GM23338 (cell line): ENCODE measurements around the gene DLG3. TPM values are rescaled to one million over a fixed set of nuclear protein-coding genes. Genes with fewer than 3 reads are reported as not detected.

Source experiments
- CREB1 ChIP-seq: fragments of 250-450 bp; sonication (Bioruptor Pico); IDR thresholded peaks from 2 replicates; pipeline ENCODE4 v1.5.0; 2020; ENCODE audit warnings: low read depth, mild to moderate bottlenecking, moderate library complexity
- EZH2 ChIP-seq: fragments of 200-600 bp; sonication (generic); IDR thresholded peaks from one replicate; pipeline ENCODE4 v1.8.0; 2017; ENCODE audit warnings: antibody characterized with exemption, mild to moderate bottlenecking, low read depth; ENCODE audit not compliant: unreplicated experiment
- EZH2phosphoT487 ChIP-seq: fragments of 200-600 bp; sonication (generic); IDR thresholded peaks from one replicate; pipeline ENCODE4 v1.8.1; 2018; ENCODE audit warnings: antibody characterized with exemption; ENCODE audit not compliant: unreplicated experiment
- REST ChIP-seq: IDR thresholded peaks from one replicate; pipeline ENCODE4 v1.6.1; 2018; ENCODE audit warnings: antibody characterized with exemption; ENCODE audit not compliant: unreplicated experiment
- polyA plus RNA-seq: library from polyadenylated mRNA; unstranded; fragments of >200 nt; fragmentation: Nextera tagmentation; extraction: Ambion mirVana; gene quantifications from 2 replicates; pipeline ENCODE4 v1.2.1, GENCODE V29; 2016
- total RNA-seq: library from RNA; depleted of rRNA; stranded (reverse); fragments of >200 nt; shearing (Covaris generic); gene quantifications from 2 replicates; pipeline ENCODE4 v1.2.3, GENCODE V29; 2014
- TF ChIP-seq, protein P1 (sequence below): fragments of 250-450 bp; sonication (Bioruptor Pico); IDR thresholded peaks from 2 replicates; pipeline ENCODE4 v1.5.0; 2020; ENCODE audit warnings: mild to moderate bottlenecking, moderate library complexity
- TF ChIP-seq, protein P2 (sequence below), 2 experiments: fragments of 200-600 bp in 1 of 2; sonication (generic) in 1 of 2; conservative IDR thresholded peaks; 2 replicates each; pipeline versions ENCODE4 v1.5.1 to v1.6.1; 2016 to 2017; ENCODE audit warnings: antibody characterized with exemption in 2 of 2, low read depth in 2 of 2, mild to moderate bottlenecking in 2 of 2, moderate library complexity in 1 of 2

DLG3 gene
- total and polyA plus RNA-seq, 2 experiments from 2014 or later = 13.0 to 61.8 TPM

DNA sequence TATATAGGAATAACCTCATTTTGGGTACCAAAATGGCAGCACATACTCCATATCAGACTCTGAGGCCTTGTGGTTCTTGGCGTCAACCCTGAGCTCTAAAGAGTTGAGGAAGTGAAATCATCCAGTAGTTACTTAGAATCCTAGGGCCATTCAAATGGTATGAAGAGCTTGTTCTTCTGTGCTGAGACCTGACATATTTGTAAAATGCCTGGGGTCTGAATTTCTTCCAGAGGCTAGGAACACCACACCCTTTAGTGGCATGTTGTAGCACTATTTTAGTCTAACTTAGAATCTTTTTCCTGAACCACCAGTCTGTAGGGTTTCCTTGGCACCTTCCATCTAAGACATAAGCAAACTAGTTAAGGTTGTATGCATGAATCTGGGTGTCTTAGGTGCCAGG is 39.6 kb upstream of the DLG3 start (continued):
- TF ChIP-seq, protein P1, sequence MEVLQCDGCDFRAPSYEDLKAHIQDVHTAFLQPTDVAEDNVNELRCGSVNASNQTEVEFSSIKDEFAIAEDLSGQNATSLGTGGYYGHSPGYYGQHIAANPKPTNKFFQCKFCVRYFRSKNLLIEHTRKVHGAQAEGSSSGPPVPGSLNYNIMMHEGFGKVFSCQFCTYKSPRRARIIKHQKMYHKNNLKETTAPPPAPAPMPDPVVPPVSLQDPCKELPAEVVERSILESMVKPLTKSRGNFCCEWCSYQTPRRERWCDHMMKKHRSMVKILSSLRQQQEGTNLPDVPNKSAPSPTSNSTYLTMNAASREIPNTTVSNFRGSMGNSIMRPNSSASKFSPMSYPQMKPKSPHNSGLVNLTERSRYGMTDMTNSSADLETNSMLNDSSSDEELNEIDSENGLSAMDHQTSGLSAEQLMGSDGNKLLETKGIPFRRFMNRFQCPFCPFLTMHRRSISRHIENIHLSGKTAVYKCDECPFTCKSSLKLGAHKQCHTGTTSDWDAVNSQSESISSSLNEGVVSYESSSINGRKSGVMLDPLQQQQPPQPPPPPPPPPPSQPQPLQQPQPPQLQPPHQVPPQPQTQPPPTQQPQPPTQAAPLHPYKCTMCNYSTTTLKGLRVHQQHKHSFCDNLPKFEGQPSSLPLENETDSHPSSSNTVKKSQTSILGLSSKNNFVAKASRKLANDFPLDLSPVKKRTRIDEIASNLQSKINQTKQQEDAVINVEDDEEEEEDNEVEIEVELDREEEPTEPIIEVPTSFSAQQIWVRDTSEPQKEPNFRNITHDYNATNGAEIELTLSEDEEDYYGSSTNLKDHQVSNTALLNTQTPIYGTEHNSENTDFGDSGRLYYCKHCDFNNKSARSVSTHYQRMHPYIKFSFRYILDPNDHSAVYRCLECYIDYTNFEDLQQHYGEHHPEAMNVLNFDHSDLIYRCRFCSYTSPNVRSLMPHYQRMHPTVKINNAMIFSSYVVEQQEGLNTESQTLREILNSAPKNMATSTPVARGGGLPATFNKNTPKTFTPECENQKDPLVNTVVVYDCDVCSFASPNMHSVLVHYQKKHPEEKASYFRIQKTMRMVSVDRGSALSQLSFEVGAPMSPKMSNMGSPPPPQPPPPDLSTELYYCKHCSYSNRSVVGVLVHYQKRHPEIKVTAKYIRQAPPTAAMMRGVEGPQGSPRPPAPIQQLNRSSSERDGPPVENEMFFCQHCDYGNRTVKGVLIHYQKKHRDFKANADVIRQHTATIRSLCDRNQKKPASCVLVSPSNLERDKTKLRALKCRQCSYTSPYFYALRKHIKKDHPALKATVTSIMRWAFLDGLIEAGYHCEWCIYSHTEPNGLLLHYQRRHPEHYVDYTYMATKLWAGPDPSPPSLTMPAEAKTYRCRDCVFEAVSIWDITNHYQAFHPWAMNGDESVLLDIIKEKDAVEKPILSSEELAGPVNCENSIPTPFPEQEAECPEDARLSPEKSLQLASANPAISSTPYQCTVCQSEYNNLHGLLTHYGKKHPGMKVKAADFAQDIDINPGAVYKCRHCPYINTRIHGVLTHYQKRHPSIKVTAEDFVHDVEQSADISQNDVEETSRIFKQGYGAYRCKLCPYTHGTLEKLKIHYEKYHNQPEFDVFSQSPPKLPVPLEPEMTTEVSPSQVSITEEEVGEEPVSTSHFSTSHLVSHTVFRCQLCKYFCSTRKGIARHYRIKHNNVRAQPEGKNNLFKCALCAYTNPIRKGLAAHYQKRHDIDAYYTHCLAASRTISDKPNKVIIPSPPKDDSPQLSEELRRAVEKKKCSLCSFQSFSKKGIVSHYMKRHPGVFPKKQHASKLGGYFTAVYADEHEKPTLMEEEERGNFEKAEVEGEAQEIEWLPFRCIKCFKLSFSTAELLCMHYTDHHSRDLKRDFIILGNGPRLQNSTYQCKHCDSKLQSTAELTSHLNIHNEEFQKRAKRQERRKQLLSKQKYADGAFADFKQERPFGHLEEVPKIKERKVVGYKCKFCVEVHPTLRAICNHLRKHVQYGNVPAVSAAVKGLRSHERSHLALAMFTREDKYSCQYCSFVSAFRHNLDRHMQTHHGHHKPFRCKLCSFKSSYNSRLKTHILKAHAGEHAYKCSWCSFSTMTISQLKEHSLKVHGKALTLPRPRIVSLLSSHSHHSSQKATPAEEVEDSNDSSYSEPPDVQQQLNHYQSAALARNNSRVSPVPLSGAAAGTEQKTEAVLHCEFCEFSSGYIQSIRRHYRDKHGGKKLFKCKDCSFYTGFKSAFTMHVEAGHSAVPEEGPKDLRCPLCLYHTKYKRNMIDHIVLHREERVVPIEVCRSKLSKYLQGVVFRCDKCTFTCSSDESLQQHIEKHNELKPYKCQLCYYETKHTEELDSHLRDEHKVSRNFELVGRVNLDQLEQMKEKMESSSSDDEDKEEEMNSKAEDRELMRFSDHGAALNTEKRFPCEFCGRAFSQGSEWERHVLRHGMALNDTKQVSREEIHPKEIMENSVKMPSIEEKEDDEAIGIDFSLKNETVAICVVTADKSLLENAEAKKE (CRISPR knock-in tag) = no peak
- TF ChIP-seq REST = no peak
- no peak for TF ChIP-seq EZH2phosphoT487
- TF ChIP-seq, protein P2, sequence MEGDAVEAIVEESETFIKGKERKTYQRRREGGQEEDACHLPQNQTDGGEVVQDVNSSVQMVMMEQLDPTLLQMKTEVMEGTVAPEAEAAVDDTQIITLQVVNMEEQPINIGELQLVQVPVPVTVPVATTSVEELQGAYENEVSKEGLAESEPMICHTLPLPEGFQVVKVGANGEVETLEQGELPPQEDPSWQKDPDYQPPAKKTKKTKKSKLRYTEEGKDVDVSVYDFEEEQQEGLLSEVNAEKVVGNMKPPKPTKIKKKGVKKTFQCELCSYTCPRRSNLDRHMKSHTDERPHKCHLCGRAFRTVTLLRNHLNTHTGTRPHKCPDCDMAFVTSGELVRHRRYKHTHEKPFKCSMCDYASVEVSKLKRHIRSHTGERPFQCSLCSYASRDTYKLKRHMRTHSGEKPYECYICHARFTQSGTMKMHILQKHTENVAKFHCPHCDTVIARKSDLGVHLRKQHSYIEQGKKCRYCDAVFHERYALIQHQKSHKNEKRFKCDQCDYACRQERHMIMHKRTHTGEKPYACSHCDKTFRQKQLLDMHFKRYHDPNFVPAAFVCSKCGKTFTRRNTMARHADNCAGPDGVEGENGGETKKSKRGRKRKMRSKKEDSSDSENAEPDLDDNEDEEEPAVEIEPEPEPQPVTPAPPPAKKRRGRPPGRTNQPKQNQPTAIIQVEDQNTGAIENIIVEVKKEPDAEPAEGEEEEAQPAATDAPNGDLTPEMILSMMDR (conservative IDR thresholded peaks at IDR 0.05; ENCODE audit: low read depth in 2 of 2) = no peak
- TF ChIP-seq EZH2 = no peak
- no peak for TF ChIP-seq CREB1 (CRISPR knock-in tag)
